EH (cell line): ENCODE results near the gene SLITRK2.

Experiments used
- DNase-seq: peaks from one replicate; pipeline ENCODE4 v3.0.0-alpha.2; 2015; ENCODE audit warnings: low read depth

Gene SLITRK2

DNA sequence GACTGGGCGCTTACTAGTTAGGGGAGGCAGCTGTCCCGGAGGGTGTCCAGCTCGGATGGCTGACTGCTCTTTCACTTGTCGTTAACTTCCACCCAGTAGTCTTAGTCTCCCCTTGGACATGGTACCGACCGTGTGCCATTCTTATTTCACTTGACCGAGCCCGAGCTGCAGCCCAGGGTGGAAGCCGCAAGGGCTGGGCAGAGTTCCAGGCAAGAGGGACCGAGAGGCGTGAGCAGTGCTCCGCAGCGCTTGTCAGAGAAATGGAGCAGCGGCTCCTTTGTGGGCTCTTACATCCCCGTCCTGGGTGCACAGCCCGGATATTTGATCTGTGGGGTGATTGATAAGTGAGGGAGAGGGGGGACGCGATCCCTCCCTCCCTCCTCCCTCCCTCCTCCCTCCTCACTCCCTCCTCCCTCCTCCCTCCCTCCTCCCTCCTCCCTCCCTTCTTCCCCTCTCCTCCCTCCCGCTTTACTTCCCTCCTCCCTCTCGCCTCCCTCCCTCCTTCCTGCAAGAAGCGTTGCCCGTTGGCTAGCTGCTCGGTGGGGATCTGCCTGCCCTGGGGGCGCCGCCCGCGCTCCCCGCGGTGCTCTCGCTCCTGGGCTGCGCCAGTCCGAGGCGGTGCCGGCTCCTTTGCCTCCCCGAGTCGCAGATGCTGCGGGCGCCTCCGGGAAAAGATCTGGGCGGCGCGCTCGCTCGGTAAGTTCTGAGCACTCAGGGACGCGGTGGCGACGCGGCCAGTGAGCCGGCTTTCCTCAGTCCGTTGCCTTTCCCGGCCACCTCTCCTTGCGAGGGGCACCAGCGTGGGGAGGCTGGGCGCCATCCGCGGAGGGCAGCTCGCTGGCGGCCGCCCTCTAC lies at the start of gene SLITRK2:
SLITRK2 (plus strand) TSS at position 499 of the 855 bp plus-strand sequence. CDS start 4,597 bp downstream, outside the sequence.
- DNase-seq = no peak

- DNase-seq = no peak
Observed at GRCh38 chrX:145773006-145773405, 44.6 kb upstream of the SLITRK2 start.

DNA sequence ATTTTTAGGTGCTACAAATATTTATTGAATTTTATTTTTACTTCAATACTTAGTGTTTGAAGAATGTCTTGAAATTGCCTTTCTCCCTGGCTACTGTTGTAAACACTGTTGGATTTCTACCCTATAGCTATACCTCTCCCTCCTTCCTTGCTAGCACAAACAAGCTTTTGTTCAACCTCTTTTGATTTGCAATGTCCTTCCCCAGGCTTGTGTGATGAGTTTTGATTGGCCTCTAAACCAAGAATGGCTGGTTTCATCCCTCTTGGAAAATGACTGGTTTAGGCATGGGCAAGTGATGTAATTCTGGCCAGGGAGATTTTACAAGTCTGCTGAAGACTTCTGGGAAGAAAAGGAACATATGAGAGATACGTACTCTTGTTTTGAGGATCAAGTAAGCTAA lies 25.3 kb upstream of the SLITRK2 start:
- no peak for DNase-seq

DNA sequence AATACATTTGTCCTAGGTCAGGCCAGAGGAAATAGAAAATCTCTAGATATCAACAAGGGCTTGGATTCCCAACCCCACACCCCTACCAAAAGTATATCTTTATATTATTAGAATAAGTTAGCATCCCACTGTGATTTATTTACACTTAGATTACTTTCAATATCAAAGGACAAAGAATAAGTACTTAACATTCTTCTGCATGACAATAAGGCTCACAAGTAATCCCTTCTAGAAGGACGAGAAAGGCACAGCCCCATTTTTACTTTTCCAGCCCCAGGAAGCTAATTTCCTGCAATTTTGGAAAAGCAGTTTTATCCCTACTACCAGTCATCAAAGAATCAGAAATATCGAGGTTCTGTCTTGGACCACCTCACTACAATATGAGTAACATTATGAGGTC lies 14.1 kb upstream of the SLITRK2 start:
- DNase-seq = no peak

- no peak for DNase-seq
Observed at GRCh38 chrX:145813081-145813480, 4.5 kb upstream of the SLITRK2 start.

GRCh38 chrX:145816601-145817315 lies 871 bp upstream of the SLITRK2 start:
- DNase-seq = no peak

DNA sequence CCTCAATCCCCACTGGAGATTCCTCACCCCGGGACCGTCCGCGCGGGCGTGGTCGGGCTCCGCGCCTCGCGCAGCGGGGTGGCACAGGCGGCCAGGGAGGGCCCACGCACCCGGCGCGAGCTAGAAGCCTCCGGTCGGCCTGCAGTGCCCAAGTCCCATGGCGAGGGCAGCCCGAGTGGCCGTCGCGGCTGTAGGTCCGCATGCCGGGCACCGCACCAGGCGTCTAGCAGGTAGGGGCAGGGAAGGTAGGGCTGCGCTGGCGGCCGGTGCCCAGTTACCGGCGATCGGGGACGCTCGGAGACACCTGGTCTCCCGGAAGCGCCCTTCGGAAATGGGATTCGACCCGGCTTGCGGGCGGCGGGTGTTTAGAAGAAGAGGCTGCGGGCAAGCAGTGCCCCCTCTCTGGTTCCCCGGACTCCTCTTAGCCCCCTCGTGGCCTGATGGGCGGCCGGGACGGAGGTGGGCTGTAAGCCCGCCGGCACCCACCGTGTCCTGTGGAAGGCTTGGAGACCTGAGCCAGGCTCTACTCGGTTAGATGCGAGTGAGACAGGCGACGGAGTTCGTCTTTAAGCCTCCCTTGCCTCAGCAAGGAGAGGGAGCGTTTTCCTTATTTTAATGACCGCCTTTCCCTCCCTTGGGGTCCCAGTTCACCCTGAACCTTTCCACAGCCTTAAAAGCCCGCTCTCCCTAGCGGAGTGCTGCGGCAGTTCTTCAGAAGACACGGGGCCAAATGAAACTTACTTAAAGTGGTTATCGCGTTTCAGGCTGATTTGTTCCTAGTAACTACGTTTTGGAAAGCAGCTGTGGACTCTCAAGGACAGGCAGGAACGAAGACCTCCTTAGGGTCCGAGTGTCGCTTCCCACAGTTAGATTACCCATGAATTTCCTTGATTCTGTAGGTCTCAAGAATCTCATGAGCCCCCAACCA lies 821 bp downstream of the SLITRK2 start:
- DNase-seq = no peak

- no peak for DNase-seq
Observed at GRCh38 chrX:145820825-145821224, 3.2 kb downstream of the SLITRK2 start.

DNA sequence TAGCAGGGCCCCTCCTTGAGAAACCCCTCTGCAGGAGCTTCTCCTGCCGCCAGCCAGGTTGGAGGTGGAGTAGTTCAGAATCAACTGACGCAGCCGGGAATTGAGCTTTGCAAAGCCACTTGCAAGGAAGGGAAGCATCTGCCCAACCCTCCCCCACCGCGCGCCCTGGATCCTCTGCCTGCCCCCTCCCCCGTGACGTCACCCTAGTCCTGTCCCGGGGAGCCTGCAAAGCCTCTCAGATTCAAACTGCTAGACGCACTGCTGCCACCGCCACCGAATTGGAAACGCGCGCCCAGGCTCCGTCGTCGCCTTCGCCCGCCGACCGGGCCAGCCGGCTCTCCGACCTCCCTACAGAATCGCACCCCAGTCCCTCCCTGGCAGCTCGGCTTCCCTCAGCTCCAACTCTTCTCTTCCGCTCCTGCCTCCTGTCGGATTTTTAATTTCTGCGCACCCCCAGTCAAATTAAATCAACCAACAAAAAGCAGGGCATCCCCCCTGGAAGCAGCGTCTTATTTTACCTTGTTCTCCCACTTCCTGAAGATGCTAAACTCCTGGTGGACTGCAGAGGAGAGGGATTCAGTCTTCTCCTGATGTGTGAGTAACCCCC lies 3.8 kb downstream of the SLITRK2 start:
- no peak for DNase-seq

- DNase-seq = no peak
Observed at GRCh38 chrX:145821898-145822571, 4.4 kb downstream of the SLITRK2 start.

DNA sequence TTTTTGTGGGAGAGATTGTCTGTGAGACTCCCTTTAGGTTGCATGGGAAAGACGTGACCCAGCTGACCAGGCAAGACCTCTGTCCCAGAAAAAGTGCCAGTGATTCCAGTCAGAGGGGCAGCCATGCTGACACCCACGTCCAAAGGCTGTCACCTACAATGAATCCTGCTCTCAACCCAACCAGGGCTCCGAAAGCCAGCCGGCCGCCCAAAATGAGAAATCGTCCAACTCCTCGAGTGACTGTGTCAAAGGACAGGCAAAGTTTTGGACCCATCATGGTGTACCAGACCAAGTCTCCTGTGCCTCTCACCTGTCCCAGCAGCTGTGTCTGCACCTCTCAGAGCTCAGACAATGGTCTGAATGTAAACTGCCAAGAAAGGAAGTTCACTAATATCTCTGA lies 5.5 kb downstream of the SLITRK2 start:
- DNase-seq = no peak

DNA sequence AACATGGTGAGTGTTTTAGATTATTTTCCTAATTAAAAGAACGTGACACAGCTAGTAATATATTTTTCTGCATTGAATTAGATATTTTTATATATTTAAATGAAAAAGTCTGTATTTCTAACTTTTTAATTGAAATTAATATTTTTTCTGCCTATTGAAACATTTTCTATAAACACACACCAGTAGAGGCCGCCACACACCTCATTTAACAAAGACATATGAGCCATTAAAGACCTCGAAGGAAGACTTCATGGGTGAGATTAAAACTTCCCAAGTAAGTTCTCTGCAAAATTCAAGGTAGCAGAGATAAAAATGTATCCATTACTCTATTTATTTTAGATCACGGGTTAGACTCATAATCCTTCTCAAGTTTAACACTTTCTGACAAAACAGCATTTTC lies 8.3 kb downstream of the SLITRK2 start:
- DNase-seq = no peak

GRCh38 chrX:145826466-145826865 lies 8.8 kb downstream of the SLITRK2 start:
- no peak for DNase-seq

GRCh38 chrX:145832796-145833195 lies 15.2 kb downstream of the SLITRK2 start:
- no peak for DNase-seq

GRCh38 chrX:145840531-145840930 lies 22.9 kb downstream of the SLITRK2 start:
- DNase-seq = no peak

DNA sequence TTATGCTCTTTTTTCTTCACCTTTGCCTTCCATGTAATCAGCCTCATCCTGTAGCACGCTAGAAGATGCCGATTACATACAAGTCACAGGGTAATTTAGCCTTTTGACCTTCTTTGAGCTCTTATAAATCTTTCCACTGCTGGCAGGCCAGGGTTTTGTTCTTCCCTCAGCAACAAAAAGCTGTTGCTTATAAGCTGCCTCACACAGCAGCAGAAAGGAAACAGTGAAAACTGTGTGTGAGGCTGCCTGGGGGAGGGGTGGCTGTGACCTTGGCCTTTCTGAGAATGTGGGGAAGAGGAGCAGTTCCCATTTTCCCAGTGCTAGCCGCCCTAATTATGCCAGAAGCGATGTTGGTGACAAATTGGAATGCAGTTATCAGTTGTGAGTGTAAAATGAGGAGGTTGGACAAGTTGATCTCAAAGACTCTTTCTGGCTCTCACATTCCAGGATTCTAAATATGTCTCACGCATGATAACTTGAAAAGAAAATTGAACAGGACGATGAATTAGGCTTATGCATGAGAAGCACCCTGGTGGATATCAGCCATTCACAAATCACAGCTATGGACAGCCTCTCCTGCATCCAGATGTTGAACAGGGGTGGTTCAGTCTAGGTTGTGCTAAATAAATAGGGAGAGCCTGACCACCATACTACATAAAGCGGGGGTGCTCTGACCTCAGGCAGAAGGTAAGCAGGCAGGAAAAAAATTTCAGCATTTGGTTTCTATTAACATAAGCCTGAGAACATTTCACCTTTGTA lies 25.7 kb downstream of the SLITRK2 start:
- no peak for DNase-seq

DNA sequence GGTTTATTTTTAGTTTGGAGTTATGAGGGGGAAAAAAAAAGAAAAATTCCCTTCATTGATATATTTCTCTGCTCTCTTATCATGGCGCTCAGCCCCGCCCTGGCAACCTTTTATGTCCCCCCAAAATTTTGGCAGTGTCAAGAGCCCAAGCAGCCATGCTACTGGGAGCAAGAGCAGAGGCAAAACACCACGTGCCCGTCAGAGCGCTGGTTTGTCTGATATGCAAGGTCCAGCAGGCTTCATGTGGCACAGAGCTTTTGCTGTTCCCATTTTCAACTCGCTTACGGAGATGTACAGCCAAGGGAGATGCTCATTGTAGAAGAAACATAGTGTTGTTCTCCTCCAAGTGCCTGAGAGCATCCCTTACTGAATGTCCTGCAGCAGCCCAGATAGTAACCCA lies 27.3 kb downstream of the SLITRK2 start:
- no peak for DNase-seq

DNA sequence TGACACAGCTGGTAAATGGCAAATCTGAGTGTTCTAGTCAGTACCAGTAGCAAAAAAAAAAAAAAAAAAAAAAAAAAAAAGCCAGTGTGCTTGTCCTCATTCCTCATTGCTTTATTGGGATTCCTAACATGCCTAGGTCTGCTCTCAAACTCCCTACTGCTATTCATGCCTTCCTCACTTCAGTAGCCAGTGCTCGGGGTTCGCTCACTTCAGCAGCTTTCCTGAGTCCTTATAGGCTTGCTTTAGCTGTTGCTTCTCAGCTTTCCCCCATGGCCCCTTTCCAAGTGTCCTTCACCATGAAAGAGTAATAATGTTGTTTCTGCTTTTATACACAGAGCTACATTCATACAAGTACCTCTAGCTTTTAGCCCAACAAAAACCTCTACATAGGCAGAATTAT lies 30.8 kb downstream of the SLITRK2 start:
- DNase-seq = no peak

DNA sequence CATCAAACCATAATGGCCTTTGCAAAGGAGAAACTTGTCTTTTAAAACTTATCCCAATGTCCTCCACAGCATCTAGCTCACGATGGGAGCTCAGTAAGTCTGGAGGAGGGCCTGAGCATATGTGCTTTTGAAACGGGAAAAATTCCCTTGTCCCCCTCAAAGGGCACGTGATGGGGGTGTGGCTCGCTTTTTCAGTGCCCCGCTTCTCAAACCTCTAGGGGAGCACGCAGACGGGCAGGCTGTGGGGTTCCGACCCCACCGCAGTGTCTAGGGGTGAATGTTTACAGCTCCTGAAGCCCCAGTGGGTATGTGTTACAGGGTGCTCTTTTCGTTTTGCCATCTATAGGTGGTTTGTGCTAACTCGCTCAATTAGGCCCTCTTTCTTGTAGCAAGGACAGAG lies 31.2 kb downstream of the SLITRK2 start:
- no peak for DNase-seq

DNA sequence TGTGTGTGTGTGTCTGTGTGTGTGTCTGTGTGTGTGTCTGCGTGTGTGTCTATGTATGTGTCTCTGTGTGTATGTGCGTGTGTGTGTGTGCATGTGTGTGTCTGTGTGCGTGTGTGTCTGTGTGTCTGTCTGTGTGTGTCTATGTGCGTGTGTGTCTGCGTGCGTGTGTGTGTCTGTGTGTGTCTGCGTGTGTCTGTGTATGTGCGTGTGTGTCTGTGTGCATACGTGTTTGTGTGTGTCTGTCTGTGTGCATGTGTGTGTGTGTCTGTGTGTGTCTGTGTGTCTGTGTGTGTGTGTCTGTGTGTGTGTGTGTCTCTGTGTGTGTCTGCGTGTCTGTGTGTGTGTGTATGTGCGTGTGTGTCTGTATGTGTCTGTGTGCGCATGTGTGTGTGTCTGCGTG lies 35.6 kb downstream of the SLITRK2 start:
- no peak for DNase-seq

DNA sequence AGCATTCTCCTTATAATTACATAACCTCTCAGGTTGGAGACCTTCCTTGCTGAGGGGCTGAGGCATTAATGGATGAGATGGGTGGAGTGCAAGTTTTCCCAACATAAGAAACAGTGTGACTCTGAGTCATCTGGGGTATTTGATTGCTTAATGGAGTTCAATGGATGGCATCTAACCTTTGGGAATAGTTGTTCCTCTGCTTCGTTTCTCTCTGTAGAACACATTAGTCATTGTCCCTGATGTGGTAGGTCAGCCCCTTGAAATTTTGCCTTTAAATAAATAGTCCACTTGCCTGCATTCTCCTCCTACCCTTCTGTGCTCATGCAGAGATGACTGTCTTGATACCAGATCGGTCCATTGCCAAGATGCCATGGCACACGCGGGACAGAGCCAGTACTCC lies 38.6 kb downstream of the SLITRK2 start:
- no peak for DNase-seq
